KMS-11 (cell line): ENCODE measurements around the gene PEX26.

Experiments used
- H2AFZ ChIP-seq: fragments of 200-600 bp; sonication (generic); 2 replicates; pipeline ENCODE4 v1.6.1; 2016; ENCODE audit warnings: antibody characterized with exemption, mixed run types, low read depth
- H3K27ac ChIP-seq: fragments of 200-600 bp; sonication (generic); 2 replicates; pipeline ENCODE4 v1.6.1; 2016; ENCODE audit warnings: mild to moderate bottlenecking, mixed run types
- H3K27me3 ChIP-seq: fragments of 200-600 bp; sonication (generic); 2 replicates; pipeline ENCODE4 v1.6.1; 2017; ENCODE audit warnings: mild to moderate bottlenecking, low read depth, mixed run types, moderate library complexity; ENCODE audit not compliant: insufficient read depth
- H3K36me3 ChIP-seq: fragments of 200-600 bp; sonication (generic); 2 replicates; pipeline ENCODE4 v1.6.1; 2017; ENCODE audit warnings: mild to moderate bottlenecking, mixed run types; ENCODE audit not compliant: insufficient read depth
- H3K4me1 ChIP-seq: fragments of 200-600 bp; sonication (generic); 2 replicates; pipeline ENCODE4 v1.6.1; 2016; ENCODE audit warnings: mild to moderate bottlenecking, low read depth, mixed run types; ENCODE audit not compliant: poor library complexity, severe bottlenecking
- H3K4me2 ChIP-seq: fragments of 200-600 bp; sonication (generic); 2 replicates; pipeline ENCODE4 v1.7.0; 2016; ENCODE audit warnings: mild to moderate bottlenecking, mixed run types
- H3K4me3 ChIP-seq: fragments of 200-600 bp; sonication (generic); IDR thresholded peaks from 2 replicates; pipeline ENCODE4 v1.6.1; 2017; ENCODE audit warnings: low read depth, low read length, mixed read lengths; ENCODE audit not compliant: insufficient read depth
- H3K79me2 ChIP-seq: fragments of 200-600 bp; sonication (generic); 2 replicates; pipeline ENCODE4 v1.6.1; 2016; ENCODE audit warnings: low read depth, mixed run types; ENCODE audit not compliant: insufficient read depth
- H3K9ac ChIP-seq: fragments of 200-600 bp; sonication (generic); 2 replicates; pipeline ENCODE4 v1.6.1; 2016; ENCODE audit warnings: mild to moderate bottlenecking, mixed run types
- H4K20me1 ChIP-seq: fragments of 200-600 bp; sonication (generic); 2 replicates; pipeline ENCODE4 v1.6.1; 2016; ENCODE audit warnings: mild to moderate bottlenecking, mixed run types; ENCODE audit not compliant: insufficient read depth
- TF ChIP-seq, protein P1 (sequence below): fragments of 200-600 bp; sonication (generic); conservative IDR thresholded peaks from 2 replicates; pipeline ENCODE4 v1.6.1; 2017; ENCODE audit warnings: low read depth, mild to moderate bottlenecking, antibody characterized with exemption, low read length, moderate library complexity, mixed read lengths

PEX26 gene

DNA sequence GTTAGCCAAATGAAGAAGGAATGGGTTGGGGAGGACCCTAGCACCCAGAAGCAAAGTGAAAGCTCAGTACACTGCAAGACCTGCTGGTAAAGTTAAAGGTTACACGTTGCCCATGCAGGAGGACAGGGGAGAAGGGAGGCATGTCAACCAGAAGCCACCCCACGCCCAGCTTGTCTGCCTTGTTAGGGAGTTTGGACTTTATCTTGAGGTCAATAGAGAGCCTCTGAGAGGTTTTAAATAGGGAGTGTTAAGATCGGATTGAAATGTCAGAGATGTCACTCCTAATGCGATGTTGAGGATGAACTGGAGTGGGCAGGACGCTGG, 18.7 kb upstream of the PEX26 start:
- Histone ChIP-seq H3K27me3 (no peaks in the 10 kb centered on the region), H2AFZ (no peak overlapping the region), H4K20me1 (no peaks in the 10 kb centered on the region), H3K79me2 (no peaks in the 10 kb centered on the region), H3K4me1 (peaks cover 73% of the 10 kb centered on the region), H3K4me3 (no peak overlapping the region), H3K9ac (no peak overlapping the region), H3K36me3 (no peaks in the 10 kb centered on the region), H3K27ac (no peak overlapping the region), H3K4me2 (peak overlapping the region; percentile 96; the same call in 1 of the 2 replicates)
- TF ChIP-seq, protein P1, sequence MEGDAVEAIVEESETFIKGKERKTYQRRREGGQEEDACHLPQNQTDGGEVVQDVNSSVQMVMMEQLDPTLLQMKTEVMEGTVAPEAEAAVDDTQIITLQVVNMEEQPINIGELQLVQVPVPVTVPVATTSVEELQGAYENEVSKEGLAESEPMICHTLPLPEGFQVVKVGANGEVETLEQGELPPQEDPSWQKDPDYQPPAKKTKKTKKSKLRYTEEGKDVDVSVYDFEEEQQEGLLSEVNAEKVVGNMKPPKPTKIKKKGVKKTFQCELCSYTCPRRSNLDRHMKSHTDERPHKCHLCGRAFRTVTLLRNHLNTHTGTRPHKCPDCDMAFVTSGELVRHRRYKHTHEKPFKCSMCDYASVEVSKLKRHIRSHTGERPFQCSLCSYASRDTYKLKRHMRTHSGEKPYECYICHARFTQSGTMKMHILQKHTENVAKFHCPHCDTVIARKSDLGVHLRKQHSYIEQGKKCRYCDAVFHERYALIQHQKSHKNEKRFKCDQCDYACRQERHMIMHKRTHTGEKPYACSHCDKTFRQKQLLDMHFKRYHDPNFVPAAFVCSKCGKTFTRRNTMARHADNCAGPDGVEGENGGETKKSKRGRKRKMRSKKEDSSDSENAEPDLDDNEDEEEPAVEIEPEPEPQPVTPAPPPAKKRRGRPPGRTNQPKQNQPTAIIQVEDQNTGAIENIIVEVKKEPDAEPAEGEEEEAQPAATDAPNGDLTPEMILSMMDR: no peak

DNA sequence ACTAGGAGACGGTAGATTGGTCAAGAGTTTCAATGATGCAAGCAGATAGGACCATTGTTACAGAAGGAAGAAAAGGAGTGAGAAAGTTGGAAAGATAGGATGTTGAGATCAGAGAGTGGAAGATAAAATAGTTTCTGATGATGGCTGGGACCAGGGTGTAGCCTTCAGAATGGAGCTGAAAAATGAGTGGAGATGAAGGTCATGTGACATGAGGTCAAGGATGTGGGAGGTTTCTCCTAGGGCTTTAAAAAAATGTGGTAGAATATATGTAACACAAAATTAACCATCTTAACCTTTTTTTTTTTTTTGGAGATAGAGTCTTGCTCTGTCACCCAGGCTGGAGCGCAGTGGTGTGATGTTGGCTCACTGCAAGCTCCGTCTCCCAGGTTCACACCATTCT, 18.3 kb upstream of the PEX26 start:
- H3K79me2 ChIP-seq: no peaks in the 10 kb centered on the region
- no peaks in the 10 kb centered on the region for H3K27me3 ChIP-seq
- TF ChIP-seq, protein P1: no peak
- no peaks in the 10 kb centered on the region for H4K20me1 ChIP-seq
- no peak overlapping the region for H2AFZ ChIP-seq
- peak overlapping the region; percentile 96; the same call in 1 of the 2 replicates for H3K4me2 ChIP-seq
- H3K4me1 ChIP-seq: peaks cover 69% of the 10 kb centered on the region
- H3K27ac ChIP-seq: no peak overlapping the region
- no peak overlapping the region for H3K9ac ChIP-seq
- no peak overlapping the region for H3K4me3 ChIP-seq
- H3K36me3 ChIP-seq: no peaks in the 10 kb centered on the region

DNA sequence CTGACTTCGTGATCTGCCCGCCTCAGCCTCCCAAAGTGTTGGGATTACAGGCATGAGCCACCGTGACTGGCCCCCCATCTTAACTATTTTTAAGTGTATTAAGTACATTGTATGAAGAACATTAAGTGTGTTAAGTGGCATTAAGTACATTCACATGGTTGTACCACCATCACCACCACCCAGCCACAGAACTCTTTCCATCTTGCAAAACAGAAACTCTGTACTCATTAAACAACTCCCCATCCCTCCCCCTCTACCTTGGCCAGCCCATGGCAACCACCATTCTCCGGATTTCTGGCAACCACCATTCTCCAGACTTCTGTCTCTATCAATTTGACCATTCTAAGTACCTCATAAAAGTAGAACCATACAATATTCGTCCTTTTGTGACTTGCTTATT, 17.8 kb upstream of the PEX26 start:
- peak overlapping the region; percentile 96; the same call in 1 of the 2 replicates for H3K4me2 ChIP-seq
- no peak overlapping the region for H2AFZ ChIP-seq
- no peak overlapping the region for H3K27ac ChIP-seq
- no peaks in the 10 kb centered on the region for H4K20me1 ChIP-seq
- no peak overlapping the region for H3K4me3 ChIP-seq
- H3K4me1 ChIP-seq: peaks cover 66% of the 10 kb centered on the region
- no peaks in the 10 kb centered on the region for H3K36me3 ChIP-seq
- no peaks in the 10 kb centered on the region for H3K27me3 ChIP-seq
- no peaks in the 10 kb centered on the region for H3K79me2 ChIP-seq
- H3K9ac ChIP-seq: no peak overlapping the region
- TF ChIP-seq, protein P1: no peak

DNA sequence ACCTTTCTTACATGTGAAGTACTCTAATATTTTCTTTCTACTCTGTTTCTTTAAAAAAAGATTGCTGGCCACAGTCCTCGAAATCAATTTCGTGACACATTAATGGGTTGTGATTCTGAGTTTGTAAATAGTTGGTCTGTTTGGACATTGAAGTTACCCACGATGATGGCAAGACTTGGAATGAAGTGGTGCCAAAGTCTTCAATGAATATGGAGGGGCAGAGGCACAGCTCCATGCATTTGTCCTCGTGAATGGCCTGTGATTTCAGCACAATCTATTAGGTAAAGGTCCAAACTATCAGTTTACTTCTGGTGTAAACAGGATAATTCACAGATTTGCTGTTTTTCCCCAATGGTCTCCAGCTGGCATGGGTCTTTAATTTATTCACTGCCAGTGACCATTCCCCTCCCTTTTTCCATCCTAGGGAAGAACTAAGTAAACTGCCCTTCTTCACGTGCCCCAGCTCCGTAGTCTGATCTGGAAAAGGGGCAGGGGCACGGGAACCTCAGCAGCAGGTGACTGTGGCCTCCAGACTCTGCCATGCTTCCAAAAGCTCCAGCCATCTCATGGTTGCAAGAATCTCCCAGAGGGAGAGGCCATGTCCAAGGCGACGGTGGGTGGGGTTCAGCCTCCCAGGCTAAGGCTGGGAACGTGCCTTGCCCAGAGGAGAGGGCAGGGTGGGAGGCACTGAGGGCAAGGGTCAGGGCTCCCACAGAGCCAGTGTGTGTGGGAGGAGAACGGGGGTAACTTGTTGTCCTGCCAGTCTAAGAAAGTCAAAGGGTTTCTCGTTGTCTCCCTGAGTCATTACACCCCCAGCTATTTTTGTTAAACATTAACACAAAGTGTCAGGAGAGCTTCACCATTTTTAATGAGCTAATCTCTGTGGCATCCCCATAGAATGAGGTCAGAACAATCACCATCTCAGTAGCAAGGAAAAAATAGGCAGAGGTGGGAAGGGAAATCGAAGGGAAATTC, 16.9 kb upstream of the PEX26 start:
- Histone ChIP-seq H3K27ac (no peak overlapping the region), H4K20me1 (no peaks in the 10 kb centered on the region), H3K9ac (no peak overlapping the region), H3K4me3 (no peak overlapping the region), H3K4me2 (peak overlapping the region; percentile 96; the same call in 1 of the 2 replicates), H2AFZ (no peak overlapping the region), H3K79me2 (no peaks in the 10 kb centered on the region), H3K4me1 (peaks cover 66% of the 10 kb centered on the region), H3K36me3 (no peaks in the 10 kb centered on the region), H3K27me3 (no peaks in the 10 kb centered on the region)
- TF ChIP-seq, protein P1: no peak
